COLO668 (cell line): ENCODE results near the gene STK32C.

Experiments used
- DNase-seq: peaks from one replicate; lab custom pipeline; 2025; ENCODE audit not compliant: unreplicated experiment; lab: John Stamatoyannopoulos, UW

Gene STK32C

DNA sequence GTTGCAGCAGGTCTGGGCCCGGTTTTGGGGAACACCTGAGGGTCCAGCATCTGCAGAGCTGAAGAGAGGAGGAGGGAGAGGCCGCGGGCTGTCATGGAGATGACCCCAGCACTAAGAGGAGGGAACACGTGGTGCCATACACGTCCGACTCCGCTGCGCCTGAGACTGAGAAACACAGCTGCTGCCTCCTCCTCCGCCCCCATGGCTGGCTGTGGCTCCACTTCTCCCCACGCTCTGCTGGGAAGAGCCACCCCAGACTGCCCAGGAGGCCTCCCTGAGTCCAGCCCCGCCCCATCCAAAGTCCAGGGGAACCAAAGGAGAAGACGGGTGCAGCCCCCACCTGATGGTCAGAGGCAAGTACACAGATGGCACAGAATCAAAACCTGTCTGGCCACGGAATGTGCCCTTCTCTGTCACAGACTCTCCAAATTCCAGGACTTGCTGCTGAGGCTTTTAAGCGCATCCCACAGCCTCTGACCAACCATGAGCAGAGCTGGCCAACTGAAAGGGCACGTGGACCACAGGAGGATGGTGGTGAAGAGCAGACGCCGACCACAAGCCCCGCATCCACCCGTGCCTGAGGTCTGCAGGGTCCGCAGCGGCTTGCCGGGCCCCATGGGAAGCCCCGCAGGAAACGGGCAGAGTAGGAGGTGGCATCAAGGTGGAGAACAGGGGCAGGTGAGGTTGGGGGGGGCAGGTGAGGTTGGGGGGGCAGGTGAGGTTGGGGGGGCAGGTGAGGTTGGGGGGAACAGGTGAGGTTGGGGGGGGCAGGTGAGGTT, 24.0 kb downstream of the STK32C start:
- DNase-seq, result peak; percentile 64

DNA sequence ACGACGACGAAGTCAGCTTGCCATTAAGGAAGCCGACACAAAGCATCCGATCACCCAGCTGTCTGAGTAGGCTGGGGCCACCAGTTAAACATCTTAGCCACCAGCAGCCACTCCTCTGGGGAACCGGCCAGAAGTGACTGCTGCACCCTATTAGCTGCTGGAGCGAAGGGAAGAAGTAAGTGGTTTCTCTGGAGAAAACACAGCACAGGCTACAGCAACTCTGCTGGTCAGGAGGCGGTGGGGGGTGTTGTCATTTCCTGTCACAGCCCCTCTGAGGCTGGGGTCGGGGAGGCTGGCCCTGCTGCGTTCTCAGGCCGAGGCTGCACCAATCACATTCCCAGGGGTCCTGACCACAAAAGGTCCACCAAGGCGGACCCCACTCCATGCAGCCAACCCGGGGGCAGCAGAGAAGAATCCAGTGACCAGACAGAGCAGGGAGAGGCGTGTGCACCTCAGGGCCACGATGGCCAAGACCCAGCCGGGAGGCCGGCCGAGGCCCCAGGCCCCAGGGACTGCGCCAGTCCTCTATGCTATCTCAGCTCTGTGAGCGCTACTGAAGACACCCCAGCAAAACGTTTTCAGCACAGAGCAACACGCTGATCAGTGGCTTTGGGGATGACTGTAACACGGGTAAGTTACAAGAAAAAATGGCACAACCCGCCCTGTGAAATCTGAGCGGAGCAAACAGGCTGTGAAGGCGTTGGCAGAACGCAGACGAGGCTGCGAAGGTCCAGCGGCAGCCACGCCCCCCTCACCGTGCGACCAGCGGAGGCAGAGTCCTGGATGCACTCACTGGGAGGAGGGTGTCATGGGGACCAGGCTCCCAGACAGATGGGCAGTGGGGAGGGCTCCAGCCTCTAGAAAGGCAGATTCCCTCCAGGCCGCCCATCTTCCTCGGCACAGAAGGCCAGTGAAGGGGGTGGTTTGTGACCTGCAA, 24.8 kb downstream of the STK32C start:
- peak; percentile 42 for DNase-seq

DNA sequence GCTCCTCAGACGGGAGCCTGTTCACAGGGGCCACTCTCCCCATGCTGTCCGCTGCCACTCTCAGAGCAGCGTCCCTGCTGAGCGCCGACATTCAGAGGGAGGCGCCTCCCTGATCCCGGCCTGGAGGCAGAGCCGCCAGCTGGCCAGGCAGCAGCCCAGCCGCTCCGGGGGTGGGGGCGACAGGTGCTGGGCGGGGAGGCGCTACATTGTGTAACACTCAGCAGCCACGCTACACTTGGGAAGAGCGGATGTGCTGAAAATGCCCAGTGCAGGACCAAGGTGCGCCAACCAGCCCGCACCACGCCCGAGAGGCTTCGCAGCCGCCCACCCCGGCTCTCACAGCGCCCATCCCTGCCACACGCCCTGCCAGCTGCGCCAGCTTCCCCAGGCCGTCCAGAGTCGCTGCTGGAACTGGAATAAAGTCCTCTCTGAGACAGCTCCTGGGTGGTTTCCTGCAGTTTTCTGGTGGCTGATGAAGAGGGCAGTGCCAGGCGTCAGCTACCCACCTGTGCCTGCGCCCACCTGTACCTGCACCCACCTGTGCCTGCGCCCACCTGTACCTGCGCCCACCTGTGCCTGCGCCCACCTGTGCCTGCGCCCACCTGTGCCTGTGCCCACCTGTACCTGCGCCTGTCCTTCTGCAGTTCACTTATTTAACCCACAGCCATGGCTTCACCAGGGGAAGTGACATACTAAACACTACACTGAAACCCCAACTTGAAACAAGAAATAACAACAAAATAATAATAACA, 25.7 kb downstream of the STK32C start:
- peak; percentile 86 for DNase-seq

GRCh38 chr10:132280646-132281074, 27.1 kb downstream of the STK32C start:
- no peak for DNase-seq

DNA sequence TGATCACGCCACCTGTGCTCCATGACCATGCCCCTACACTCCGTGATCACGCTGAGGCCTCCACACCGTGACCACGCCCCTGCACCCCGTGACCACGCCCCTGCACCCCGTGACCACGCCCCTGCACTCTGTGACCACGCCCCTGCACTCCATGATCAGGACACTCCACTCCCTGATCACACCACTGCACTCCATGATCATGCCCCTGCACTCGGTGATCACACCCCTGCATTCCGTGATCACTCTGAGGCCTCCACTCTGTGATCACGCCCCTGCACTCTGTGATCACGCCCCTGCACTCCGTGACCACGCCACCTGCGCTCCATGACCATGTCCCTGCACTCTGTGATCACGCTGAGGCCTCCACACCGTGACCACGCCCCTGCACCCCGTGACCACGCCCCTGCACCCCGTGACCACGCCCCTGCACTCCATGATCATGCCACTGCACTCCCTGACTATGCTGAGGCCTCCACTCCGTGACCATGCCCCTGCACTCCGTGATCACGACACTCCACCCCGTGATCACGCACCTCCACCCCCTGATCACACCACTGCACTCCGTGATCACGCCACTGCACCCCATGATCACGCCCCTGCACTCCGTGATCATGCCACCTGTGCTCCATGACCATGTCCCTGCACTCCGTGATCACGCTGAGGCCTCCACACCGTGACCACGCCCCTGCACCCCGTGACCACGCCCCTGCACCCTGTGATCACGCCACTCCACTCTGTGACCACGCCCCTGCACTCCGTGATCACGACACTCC, 27.7 kb downstream of the STK32C start:
- DNase-seq, result no peak

DNA sequence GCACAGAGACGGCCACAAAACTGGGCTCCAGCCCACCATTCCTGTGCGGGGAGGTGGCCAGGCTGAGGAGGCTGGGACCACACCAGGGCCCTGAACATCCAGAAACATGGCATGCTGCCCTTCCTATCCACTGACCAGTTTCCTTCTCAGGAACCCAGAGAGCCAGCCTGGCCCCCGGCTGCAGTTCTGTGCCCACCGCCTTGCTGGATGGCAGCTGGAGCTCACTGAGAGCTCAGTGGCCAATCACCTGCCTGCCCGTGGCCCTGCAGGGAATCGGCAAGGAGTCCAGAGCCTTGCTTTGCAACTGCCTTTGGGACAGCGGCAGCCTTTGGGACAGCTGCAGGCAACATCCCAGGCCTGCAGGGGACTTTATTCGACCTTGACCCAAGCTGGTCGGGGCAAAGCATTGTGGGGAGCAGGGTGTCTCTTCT, 30.4 kb downstream of the STK32C start:
- DNase-seq, result no peak

GRCh38 chr10:132276706-132277105, 31.0 kb downstream of the STK32C start:
- no peak for DNase-seq

- no peak for DNase-seq
Measured at GRCh38 chr10:132276179-132276675, 31.5 kb downstream of the STK32C start.

- no peak for DNase-seq
Measured at GRCh38 chr10:132275426-132276178, 32.1 kb downstream of the STK32C start.

- DNase-seq, result no peak
Measured at GRCh38 chr10:132274986-132275385, 32.8 kb downstream of the STK32C start.

DNA sequence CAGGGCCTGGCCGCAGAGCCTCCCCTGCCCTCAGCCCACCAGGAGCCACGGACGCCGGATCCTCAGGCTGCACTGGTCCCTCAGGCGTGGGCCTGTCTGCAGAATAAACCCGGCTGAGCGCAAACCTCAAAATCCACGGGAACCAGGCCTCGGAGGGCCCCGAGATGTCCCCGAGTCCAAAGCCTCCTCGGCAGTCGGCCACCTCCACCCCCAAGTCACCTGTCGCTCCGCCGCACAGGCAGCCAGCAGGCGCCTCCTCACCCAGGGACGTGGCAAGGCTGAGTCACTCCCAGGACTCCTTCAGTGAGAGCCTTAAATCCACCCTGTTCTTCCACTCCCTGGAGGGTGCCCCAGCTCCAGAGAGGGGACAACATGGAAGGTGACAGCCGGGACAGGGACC, 33.2 kb downstream of the STK32C start:
- no peak for DNase-seq

- DNase-seq, result no peak
Measured at GRCh38 chr10:132273966-132274365, 33.8 kb downstream of the STK32C start.

- DNase-seq, result no peak
Measured at GRCh38 chr10:132273304-132273944, 34.3 kb downstream of the STK32C start.

DNA sequence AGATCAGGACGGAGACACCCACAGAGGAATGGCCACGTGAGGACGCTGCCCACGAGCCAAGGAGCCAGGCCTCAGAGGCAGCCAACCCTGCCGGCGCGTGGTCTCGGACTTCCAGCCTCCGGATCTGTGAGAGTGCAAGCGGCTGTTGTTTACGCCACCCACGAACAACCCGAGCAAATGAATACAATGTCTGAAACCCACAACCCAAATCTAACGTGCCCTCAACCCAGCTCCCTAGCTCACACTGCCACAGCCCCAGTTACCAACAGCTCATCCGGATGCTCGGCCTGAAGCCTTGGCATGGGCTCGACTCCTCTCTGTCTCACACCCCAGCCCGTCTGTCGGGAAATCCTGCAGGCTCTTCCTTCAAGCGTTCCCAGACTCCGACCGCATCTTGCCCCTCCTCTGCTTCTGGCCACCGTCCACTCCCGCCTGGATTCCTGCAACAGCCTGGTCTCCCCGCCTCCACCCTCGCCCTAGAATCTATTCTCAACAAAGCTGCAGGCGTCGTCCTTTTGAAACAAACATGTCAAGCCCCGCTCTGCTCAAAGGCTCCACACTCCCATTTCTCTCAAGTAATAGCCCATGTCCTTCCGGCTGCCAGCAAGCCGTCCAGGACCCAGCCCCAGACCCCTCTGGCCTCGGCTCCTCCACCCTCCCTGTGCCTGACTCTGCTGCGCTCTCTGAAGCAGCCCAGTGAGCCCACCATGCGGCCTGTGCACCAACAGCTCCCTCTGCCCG, 35.3 kb downstream of the STK32C start:
- DNase-seq, result no peak

DNA sequence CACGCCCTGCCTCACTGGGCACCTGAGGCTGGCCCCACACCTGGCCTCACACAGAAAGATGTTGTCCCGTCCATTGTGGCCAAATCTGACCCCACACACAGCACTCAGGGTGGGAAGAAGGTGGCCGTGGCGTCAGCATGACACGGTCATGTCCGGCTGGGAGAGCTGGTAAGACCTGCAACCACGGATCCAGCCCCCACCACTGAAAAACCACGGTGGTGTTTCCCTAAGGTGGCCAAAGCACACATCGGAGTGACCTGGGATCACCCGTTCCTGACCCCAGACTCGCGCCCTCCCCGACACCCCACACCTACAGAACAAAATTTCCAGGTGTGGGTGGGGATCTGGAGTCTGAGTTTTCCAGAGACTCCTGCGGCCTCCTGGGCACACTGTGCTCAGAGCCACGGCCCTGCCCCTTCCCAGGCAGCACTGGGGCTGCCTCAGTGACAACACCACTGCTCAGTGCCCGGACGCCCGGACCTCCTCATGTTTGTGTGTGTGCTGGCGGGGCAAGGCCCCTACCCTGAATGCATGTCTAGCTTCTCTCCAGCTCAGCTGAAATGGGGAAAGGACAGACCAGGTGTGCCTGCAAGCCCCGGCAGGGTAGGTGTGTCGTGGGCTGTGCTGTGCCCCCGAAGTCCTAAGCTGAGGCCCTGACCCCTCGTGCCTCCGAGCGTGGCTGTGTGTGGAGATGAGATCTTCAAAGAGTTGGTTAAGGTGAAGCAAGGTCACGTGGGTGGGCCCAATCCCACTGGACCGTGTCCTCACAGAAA, 36.1 kb downstream of the STK32C start:
- no peak for DNase-seq

GRCh38 chr10:132270721-132271457, 36.9 kb downstream of the STK32C start:
- DNase-seq, result no peak

DNA sequence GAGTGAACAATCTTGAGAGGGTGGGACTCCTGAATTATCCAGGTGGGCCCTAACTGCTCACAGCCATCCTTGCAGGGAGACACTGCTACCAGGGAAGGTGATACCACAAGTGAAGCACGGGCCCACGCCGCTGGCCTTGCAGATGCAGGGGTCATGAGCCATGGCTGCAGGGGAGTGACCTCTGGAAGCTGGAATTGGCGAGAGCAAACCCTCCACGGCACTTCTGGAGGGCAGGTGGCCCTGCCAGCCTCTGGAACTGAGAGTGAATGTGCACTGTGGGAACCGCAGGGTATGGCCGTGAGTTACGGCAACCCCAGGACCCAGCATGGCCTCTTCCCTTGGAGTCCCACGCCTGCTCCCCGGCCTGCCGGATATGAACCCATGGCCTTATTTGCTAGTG, 37.5 kb downstream of the STK32C start:
- no peak for DNase-seq
